RWPE2 (cell line): ENCODE results near the gene TBC1D2B.
A peak's percentile ranks its signal among the peaks of the same experiment; 100 is the strongest.

Source experiments
- ATAC-seq: fragments of 200-7000 bp; cut with Tn5 transposase; 3 replicates; pipeline ENCODE4 v1.9.1; 2021; ENCODE audit warnings: low read depth
- DNase-seq: peaks from one replicate; pipeline ENCODE4 v3.0.0-alpha.2; 2020; ENCODE audit warnings: low spot score
- H3K27ac ChIP-seq: fragments of 450-650 bp; 2 replicates; pipeline ENCODE4 v1.5.1; 2017; ENCODE audit warnings: mild to moderate bottlenecking; ENCODE audit not compliant: poor library complexity, severe bottlenecking
- H3K27me3 ChIP-seq: fragments of 250-450 bp; sonication (Bioruptor Pico); 2 replicates; pipeline ENCODE4 v1.5.1; 2021; ENCODE audit warnings: mild to moderate bottlenecking, moderate library complexity; ENCODE audit not compliant: insufficient read depth, poor library complexity, severe bottlenecking
- H3K36me3 ChIP-seq: fragments of 250-450 bp; sonication (Bioruptor Pico); 2 replicates; pipeline ENCODE4 v1.5.1; 2020; ENCODE audit warnings: low read depth, mild to moderate bottlenecking, moderate library complexity
- H3K4me1 ChIP-seq: fragments of 250-450 bp; sonication (Bioruptor Pico); 2 replicates; pipeline ENCODE4 v1.5.1; 2021; ENCODE audit warnings: mild to moderate bottlenecking, moderate library complexity; ENCODE audit not compliant: insufficient read depth, poor library complexity, severe bottlenecking
- H3K4me3 ChIP-seq: fragments of 250-450 bp; sonication (Bioruptor Pico); 2 replicates; pipeline ENCODE4 v1.5.1; 2021; ENCODE audit warnings: mild to moderate bottlenecking, moderate library complexity; ENCODE audit not compliant: severe bottlenecking
- H3K9me3 ChIP-seq: fragments of 250-450 bp; sonication (Bioruptor Pico); 2 replicates; pipeline ENCODE4 v1.5.1; 2021; ENCODE audit warnings: mild to moderate bottlenecking, moderate library complexity; ENCODE audit not compliant: severe bottlenecking
- TF ChIP-seq, protein P1 (sequence below): fragments of 450-650 bp; IDR thresholded peaks from one replicate; pipeline ENCODE4 v1.5.1; 2017; ENCODE audit warnings: mild to moderate bottlenecking, moderate library complexity; ENCODE audit not compliant: poor library complexity, severe bottlenecking

TBC1D2B gene

GRCh38 chr15:78069052-78069414 is 8.5 kb downstream of the TBC1D2B start:
- no peaks in the 10 kb centered on the region for H3K9me3 ChIP-seq
- no peak for DNase-seq
- H3K4me1 ChIP-seq, result peaks cover 84% of the 10 kb centered on the region
- peaks cover 5% of the 10 kb centered on the region; the same call in 1 of the 2 replicates for H3K36me3 ChIP-seq
- ATAC-seq, result no peak
- H3K4me3 ChIP-seq, result no peak overlapping the region
- TF ChIP-seq, protein P1, sequence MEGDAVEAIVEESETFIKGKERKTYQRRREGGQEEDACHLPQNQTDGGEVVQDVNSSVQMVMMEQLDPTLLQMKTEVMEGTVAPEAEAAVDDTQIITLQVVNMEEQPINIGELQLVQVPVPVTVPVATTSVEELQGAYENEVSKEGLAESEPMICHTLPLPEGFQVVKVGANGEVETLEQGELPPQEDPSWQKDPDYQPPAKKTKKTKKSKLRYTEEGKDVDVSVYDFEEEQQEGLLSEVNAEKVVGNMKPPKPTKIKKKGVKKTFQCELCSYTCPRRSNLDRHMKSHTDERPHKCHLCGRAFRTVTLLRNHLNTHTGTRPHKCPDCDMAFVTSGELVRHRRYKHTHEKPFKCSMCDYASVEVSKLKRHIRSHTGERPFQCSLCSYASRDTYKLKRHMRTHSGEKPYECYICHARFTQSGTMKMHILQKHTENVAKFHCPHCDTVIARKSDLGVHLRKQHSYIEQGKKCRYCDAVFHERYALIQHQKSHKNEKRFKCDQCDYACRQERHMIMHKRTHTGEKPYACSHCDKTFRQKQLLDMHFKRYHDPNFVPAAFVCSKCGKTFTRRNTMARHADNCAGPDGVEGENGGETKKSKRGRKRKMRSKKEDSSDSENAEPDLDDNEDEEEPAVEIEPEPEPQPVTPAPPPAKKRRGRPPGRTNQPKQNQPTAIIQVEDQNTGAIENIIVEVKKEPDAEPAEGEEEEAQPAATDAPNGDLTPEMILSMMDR, result no peak
- H3K27ac ChIP-seq, result peak overlapping the region; percentile 50
- no peaks in the 10 kb centered on the region for H3K27me3 ChIP-seq

GRCh38 chr15:78067328-78068228 is 9.9 kb downstream of the TBC1D2B start:
- DNase-seq, result no peak
- H3K27me3 ChIP-seq, result no peaks in the 10 kb centered on the region
- 0 out of 3 replicates have a peak, but pooled peaks have one; percentile 2 for ATAC-seq
- H3K27ac ChIP-seq, result peak overlapping the region; percentile 50
- peaks cover 5% of the 10 kb centered on the region; the same call in 1 of the 2 replicates for H3K36me3 ChIP-seq
- peaks cover 79% of the 10 kb centered on the region for H3K4me1 ChIP-seq
- H3K9me3 ChIP-seq, result no peaks in the 10 kb centered on the region
- TF ChIP-seq, protein P1, result no peak
- no peak overlapping the region for H3K4me3 ChIP-seq

- H3K4me3 ChIP-seq, result no peak overlapping the region
- no peak for ATAC-seq
- H3K27me3 ChIP-seq, result no peaks in the 10 kb centered on the region
- no peaks in the 10 kb centered on the region for H3K9me3 ChIP-seq
- 0 out of 2 replicates have a peak, but pooled peaks cover 1% of the 10 kb centered on the region for H3K36me3 ChIP-seq
- peaks cover 79% of the 10 kb centered on the region for H3K4me1 ChIP-seq
- H3K27ac ChIP-seq, result peak overlapping the region; percentile 50
- DNase-seq, result no peak
- TF ChIP-seq, protein P1, result no peak
These were observed 11.3 kb downstream of the TBC1D2B start for GRCh38 chr15:78065973-78066946.

DNA sequence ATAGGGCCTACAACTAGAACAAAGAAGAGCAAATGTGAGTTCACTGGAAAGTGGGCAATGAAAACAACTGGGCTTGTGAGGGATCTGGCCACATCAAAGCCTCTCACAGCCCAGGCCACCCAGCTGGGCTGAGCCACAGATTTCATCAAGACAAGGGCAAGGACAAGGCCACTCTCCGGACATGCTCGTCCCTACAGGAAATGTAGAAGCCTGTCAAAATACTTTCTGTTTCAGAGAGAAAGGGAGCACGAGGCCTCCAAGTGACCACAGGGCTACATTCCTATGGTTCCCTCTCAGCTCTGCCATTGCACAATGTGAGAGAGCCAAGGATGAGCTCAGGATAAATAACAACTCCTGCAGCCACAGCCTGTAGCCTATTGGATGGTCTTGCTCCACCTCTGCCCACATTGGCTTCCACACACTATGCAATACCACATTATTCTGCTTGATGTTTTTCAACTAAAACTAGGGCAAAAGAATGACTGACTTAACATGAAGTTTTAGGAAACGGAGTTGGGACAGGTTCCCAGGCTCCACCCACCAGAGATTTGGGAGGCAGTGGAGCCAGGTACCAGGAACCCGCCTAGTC is 12.1 kb downstream of the TBC1D2B start:
- TF ChIP-seq, protein P1, result no peak
- Histone ChIP-seq H3K9me3 (no peaks in the 10 kb centered on the region), H3K4me1 (peaks cover 71% of the 10 kb centered on the region), H3K4me3 (no peak overlapping the region), H3K27me3 (no peaks in the 10 kb centered on the region), H3K27ac (peak overlapping the region; percentile 50), H3K36me3 (no peaks in the 10 kb centered on the region)
- DNase-seq (no peak), ATAC-seq (peak; percentile 97)
